ENCODE results near the gene GP1BB.
A peak's percentile ranks its signal among the peaks of the same experiment; 100 is the strongest.

The GP1BB gene

GRCh38 chr22:19761725-19762567 is 38.6 kb downstream of the GP1BB start:
- TF ChIP-seq CTCF (conservative IDR thresholded peaks at IDR 0.05; ENCODE audit: control insufficient read depth, insufficient read depth, low read depth, low read length) = no peak
- peak; percentile 34 for DNase-seq (ENCODE audit: low read depth)
- peak overlapping the region; percentile 37 for H3K4me3 ChIP-seq (ENCODE audit: control insufficient read depth, low read depth, low read length)

GRCh38 chr22:19762568-19763457 is 39.5 kb downstream of the GP1BB start:
- TF ChIP-seq CTCF (conservative IDR thresholded peaks at IDR 0.05; ENCODE audit: control insufficient read depth, insufficient read depth, low read depth, low read length) = no peak
- DNase-seq (ENCODE audit: low read depth) = no peak
- peak overlapping the region; percentile 37 for H3K4me3 ChIP-seq (ENCODE audit: control insufficient read depth, low read depth, low read length)

- no peak for DNase-seq (ENCODE audit: low read depth)
- no peak overlapping the region for H3K4me3 ChIP-seq (ENCODE audit: control insufficient read depth, low read depth, low read length)
- TF ChIP-seq CTCF (conservative IDR thresholded peaks at IDR 0.05; ENCODE audit: control insufficient read depth, insufficient read depth, low read depth, low read length) = no peak
These were observed 40.3 kb downstream of the GP1BB start for GRCh38 chr22:19763458-19764298.

GRCh38 chr22:19764299-19764593 is 40.9 kb downstream of the GP1BB start:
- H3K4me3 ChIP-seq (ENCODE audit: control insufficient read depth, low read depth, low read length) = no peak overlapping the region
- TF ChIP-seq CTCF (conservative IDR thresholded peaks at IDR 0.05; ENCODE audit: control insufficient read depth, insufficient read depth, low read depth, low read length) = no peak
- DNase-seq (ENCODE audit: low read depth) = no peak

GRCh38 chr22:19764636-19765476 is 41.5 kb downstream of the GP1BB start:
- no peak for DNase-seq (ENCODE audit: low read depth)
- no peak for TF ChIP-seq CTCF (conservative IDR thresholded peaks at IDR 0.05; ENCODE audit: control insufficient read depth, insufficient read depth, low read depth, low read length)
- no peak overlapping the region for H3K4me3 ChIP-seq (ENCODE audit: control insufficient read depth, low read depth, low read length)

Measured in fibroblast of mammary gland (primary cell).